GM04503 (cell line): Measurements from ENCODE around the gene SEMA5A.
"Not testable (repeated sequence)": the region's sequence is repeated elsewhere in the genome, so short reads cannot be mapped to it uniquely, and the experiment has no call there.

ENCODE experiments used
- DNase-seq: peaks from one replicate; pipeline ENCODE4 v3.0.0-alpha.2; 2012; ENCODE audit warnings: low read depth

The SEMA5A gene

DNA sequence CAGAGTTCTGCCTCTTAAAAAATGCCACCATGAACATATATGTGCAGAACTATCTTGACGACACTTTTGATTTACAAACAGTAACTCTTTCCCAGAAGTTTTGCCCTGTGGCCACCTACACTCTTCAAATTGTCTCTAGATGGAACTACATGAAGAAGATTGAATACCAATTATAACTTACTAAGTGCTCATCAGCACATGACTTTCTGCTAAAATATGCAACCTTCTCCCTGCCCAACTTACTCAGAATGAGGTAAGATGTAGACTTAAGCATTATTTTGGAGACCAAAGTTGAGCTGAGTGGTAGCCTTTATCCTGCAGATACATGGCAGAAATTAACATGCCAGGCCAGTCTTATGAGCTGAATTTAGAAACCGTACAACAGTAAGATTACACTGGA, 105.4 kb downstream of the SEMA5A start:
- DNase-seq = no peak

DNA sequence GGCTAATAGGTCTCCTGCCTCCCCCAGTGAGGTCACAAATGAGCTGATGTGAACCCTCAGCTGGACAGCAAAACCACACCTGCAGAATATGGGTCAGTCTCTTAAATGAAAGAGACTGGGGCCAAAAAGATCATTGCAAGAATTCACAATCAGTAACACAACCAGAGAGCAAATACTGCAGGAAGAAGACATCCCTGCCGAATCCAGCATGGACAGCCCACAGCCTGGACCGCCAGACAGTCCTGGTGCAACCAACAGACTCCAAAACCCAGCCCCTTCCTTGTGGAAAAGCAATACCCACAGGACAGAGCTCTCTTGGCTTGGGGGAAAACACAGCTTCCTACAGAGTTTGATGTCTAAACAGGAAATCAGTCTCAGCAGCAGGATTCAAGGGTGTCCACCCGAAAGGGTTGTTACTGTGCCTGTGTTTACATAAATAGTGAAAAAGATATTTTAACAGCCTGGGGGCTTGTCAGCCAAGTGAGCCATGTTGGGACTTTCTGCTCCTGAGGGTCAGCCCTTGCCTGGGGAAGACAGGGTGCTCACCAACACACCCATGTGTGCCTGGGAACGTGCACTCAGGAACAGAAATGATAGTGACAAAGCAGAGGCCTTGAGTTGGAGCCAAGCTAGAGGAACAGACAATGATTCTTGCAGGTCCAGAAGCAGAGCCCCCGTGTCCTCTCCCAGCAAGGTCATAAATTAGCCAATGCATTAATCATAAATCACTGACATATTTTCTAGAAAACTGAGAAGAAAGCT, 106.2 kb downstream of the SEMA5A start:
- no peak for DNase-seq

DNA sequence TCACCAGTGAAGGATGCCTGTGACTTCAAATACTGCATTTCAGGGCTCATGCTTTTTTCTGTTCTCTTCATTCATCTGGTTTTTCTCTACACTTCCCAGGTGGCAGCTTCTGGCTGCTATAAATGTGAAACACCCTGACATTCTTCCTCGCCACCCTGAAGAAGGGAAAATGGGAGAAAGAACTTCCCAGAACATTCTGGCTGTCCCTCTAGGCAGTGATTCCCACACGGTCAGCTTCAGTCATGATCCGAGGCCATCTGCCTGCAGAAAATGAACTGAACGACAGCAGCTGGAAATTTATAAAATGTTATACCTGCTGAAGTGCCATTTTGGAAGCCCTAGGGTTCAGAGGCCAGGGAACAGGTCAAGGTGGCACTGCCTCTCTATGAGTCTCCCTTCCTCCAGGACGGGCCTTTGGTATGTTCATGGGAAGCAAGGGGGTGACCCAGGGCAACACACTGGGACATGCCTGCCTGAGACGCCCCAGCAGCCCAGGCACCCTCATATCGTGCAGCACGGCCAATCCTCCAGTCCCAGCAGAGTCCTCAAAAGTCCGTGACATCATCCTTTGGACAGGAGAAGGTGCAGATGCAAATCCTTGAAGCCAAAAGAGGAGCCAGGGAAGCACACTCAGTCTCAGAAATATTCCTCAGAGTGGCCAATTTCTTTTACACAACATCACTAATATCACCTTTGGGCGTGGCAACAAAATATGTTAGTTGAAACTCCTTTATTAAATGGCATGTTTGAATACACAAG, 107.1 kb downstream of the SEMA5A start:
- no peak for DNase-seq

DNA sequence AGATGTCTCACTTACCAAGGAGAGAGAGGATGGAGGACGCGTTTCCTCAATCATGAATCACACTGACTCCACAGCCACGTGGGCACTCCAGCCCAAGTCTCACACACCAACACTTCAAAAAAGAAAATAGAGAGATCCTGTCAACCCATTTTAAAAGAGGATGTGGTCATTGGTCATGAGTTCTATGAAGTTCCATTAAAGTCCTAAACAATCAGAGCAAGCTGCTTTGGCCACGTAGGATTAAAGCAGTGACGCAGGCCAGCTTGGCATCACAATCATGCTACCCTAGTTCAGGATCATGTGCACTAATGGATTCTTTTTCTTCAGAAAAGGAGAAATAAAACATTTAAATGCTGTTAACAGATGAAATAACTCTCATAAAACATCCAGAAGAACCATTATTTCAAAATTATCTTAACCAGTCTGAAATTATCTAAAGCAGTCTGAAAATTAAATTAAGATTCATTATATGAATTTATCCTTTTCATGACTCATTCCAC, 108.1 kb downstream of the SEMA5A start:
- DNase-seq = no peak

DNA sequence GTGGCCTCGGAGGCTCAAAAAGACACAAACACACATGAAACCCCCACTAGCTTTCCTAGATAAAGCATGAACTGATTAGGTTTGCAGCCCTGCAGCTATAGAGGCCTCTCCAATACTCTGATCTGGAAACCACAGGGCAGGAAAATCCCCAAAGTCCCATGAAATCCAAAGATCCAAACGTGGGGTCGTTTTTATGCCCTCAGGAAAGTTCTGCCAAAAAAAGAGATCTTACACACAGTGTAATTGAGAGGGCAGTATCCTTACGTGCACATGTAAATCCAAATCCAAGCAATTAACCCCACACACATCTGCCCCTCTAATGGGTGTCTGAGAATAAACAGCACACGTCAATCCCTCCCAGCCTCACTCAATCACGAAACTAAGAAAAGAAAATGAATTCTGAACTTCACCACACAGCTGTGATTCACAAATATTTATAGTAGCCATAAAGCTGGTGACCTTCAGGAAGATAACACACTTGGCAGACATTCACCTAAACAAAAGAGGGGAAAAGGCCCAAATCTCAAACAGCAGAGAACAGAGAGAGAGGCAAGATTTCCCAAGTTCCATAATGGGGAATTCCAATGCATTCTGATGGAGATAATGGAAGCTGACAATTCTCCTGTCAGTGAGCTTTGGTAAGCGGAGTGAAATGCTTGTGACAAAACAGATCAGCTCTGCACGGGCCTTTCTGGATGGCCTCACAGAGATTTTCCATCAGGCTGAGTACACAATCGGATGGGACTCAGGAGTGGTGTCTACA, 114.2 kb downstream of the SEMA5A start:
- no peak for DNase-seq

DNA sequence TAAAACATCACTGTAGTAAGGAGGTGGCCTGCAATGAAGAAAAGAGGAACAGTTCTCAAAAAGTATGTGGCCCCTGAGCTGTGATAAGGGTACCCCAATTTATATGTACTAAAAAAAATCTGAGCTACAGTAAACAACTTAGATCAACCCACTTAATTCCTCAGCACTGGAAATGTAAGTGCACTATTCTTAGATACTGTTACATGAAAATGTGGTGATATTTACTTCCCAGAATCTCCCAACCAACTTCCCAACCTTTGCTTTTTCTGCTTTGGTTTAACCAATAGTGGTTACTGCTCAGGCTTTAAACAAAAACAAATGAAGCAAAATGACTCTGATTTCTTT, 114.8 kb downstream of the SEMA5A start:
- no peak for DNase-seq

DNA sequence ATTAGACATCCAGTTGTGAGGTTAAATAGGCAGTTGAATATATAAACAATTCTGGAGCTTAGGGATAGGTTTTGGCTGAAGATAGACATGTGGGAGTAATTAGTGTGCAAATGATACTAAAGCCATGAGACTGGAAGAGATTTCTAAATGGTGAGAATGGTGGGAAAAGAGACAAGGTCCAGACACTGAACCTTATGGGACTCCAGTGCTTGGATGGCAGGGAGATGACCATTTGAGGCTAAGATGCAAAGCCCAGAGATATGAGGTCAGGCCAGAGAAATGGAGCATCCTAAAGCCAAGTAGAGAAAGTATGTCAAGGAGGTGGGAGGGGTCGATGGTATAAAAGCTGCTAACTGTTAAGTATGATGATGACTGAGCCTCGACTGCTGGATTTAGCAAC, 115.6 kb downstream of the SEMA5A start:
- DNase-seq = no peak

DNA sequence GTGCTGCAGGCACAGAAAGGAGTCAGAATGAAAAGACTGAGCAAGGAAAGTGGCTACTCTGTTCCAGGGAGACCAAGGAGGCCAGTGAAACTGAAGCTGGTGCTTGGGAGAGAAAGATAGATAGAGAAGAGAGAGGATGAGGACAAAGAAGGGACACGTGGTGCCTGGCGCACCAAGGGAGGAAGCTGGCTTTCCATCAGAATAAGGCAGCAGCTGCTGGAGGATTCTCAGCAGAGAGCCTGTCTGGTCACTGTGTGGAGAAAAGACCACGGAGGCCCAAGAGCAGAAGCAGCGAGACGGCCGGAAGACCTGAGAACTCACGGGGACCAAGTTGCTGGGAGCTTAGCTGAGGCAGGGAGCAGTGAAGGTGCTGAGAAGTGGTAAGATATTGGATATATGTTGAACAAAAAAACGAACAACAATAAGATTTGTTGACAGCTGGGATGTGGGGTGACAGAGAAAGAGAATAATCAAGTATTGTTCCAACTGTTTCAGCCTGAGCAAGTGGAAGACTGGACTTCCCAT, 116.1 kb downstream of the SEMA5A start:
- no peak for DNase-seq

DNA sequence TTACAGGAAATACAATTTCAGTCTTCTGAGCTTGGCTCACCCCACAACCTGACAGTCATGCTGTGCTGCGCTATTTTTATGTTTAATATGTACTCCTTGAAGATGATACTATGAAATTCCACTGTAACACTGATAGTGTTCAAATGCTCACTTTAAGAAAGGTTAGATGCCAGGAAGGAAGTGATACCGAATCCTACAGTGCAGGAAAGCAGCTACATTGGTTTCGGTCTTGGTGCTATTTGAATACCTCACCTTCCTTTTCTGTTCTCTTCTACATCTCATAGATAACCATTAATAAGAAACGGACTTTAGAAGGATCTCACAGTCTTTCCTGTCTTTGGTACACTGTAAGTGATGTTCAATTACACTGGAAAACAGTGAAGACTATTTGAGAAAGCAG, 117.6 kb downstream of the SEMA5A start:
- DNase-seq = no peak

DNA sequence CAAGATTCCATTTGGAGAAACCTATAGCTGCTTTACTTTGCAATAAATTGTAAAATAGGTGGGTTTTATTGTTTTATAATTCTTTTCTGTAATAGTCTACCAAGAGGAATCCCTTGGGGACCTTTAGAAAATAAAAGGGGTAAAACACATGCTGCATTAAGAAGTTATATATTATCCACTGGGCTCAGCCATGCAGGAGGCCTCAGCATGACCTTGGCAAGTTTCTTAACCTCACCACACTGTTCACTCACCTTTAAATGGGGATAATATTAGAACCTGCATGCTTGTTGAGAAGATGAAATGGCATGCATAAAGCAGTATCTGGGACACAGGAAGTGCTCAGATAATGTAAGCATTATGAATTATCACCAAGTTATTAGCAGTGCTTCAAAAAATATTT, 120.2 kb downstream of the SEMA5A start:
- no peak for DNase-seq

DNA sequence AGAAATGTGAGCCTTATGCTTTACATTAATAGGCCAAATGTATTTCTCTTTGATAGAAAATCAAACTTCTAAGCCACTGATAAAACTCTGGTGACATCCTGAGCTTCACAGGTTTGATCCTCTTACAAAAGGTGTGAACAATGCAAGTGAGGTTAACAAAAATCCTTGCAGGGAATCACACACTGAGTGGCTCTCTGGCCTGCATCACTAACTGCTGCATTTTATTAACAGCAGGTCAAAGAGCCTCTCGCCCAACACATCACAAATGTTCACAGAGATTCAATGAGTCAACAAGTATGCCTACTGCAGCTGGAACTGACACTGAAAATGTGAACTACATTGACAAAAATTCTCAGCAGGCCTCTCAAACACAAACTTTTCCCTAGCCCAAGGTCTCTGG, 122.3 kb downstream of the SEMA5A start:
- DNase-seq = no peak

DNA sequence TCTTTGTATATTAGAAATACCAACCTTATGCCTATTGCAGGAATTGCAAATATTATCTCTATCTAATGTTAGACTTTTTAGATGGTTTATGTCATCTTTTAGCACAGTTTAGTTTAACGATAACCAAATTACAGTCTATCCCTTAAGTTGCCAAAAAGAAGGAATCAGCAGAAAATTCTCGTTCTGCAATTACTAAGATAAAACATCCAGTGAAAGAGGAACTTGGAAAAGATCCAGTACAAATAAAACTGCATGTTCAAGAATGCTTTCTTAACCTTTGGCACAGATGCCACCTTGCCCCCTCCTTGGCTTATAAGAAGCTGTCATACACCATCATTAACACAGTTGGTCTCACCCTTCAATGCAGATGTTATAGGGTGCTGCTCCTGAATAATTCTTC, 124.0 kb downstream of the SEMA5A start:
- DNase-seq = no peak

DNA sequence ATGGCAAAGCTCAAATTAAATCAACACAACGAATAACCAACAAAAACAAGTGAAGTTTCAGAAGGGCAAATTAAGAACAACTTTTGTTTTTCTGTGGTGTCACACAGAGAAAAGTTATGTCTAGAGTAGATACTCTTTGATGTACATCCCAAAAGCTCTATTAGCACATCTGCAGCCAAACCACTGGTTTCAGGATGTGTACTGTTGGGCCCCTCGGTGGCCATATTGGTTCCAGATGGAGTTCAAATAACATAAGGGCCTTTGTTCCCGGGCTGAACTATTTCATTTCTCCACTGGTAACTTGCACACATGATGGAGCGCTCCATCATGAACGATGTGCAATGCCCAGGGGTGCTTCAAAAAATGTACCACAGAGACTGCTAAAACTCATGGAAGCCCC, 126.1 kb downstream of the SEMA5A start:
- DNase-seq = no peak

DNA sequence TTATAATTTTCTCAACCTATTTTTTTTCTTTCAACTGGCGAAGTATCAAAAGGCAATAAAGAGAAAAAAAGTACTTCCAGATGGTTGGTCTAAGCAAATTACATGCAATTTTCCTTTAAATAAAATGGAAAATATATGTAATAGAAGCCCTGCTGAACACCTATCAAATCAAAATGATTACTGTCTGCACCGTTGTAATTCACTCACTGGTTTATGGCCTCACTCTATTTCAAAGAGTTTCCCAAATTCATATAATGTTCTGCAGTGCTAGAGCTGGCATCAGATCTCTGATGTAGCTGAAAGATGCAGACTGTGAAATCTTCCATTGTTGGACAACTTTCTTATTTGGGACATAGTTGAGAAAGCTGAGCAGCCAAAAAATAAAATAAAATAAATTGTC, 130.3 kb downstream of the SEMA5A start:
- no peak for DNase-seq

DNA sequence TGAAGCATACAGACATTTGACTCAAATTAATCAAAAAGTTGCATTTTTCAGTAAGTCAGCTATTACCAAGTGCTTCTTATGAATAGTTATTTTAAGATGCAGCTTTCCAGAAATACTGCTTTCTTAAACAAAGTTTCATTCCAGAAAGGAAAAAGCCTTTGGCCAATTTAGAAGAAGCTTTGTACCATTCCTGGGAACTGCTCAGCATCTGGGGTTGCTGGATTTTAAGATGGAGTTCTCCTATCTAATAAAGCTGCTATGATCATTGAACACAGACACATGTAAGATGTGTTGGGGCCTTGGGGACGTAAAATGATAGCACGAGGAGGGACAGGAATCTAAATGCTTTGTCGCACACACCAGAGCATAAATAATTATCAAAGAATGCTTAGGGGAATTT, 130.8 kb downstream of the SEMA5A start:
- DNase-seq = no peak

DNA sequence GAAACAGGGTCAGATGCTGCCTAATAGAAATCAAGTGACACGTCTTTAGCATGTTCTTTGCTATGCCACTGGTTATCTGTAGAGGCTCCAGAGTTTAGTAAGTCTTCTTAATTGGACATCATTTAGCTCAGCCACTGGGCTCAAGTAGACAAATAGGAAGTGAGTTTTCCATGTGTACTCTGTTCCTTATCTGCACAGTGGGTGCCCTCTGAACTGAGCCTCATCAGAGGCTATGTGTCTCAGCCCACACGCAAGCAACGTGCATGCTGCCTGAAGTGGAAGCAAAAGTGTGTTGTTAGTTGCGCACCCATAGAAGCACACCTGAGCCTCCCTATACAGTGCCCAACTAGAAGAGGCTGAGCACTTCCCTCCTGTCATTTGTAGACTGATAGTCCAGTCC, 134.7 kb downstream of the SEMA5A start:
- DNase-seq = no peak

DNA sequence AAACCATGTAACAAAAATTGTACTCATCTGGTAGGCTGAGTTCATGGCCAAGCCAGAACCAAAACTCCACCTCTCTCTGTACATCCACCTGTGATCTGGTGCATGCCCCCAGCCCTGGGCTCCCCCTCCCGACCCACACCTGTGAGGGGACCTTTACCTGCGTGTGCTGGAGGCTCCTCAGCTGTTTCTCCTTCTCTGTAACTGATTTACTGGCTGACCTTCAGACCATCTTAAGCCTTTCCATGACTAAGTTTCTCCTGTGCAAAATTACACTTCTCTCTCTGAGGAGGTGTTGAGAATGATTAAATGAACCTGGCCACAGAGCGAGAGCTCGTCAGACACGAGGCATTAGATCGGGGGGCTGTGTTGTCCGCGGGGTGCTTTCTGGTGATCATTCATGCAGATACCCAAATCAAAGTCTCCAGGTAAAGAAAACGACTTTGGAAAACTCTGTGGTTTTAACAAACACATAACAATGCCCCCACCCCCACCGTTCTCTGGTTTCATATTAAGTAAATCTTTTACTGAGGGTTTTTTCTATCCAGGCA, 136.4 kb downstream of the SEMA5A start:
- no peak for DNase-seq

DNA sequence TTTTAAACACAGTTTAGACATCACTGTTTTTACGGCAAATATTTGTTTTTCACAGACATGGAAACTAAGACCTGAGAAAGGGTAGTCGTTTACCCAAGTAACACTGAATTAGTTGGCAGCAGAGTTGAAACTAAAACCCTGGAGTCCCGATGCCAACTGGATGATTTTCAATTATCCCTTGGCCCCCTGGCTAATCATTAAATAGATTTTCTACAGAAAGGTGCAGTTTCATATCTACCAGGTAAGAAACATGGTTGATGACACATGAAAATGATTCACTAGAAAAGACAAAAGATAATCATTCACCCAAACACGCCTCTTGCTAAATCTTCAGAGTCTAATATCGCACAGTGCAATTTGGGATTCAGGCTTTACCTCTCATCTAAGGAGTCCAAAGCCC, 136.9 kb downstream of the SEMA5A start:
- DNase-seq = no peak

DNA sequence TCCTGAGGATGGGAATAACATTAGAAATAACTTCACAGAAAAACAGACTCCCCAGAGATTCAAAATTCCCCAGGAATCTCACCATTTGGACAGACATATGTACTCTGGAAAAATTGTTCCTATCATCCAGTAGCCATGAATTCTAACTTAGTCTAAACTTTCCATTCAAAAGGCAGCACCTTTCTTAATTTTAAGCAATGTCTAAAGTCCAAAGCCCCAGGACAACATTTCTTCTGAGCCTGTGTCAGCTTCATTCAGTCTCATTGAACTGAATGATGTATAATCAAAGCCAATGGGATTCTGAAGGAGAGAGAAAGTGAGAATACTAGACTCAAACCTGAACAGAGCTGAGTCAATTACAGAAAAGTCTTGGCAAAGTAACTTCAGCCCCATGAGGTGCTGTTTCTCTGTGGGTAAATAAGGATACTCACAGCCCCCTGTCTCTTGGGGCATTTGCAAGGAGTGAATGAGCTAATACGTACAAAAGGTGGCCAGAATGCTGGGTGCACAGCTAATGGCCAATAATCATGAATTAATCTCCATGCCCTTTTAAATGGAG, 140.6 kb downstream of the SEMA5A start:
- no peak for DNase-seq

DNA sequence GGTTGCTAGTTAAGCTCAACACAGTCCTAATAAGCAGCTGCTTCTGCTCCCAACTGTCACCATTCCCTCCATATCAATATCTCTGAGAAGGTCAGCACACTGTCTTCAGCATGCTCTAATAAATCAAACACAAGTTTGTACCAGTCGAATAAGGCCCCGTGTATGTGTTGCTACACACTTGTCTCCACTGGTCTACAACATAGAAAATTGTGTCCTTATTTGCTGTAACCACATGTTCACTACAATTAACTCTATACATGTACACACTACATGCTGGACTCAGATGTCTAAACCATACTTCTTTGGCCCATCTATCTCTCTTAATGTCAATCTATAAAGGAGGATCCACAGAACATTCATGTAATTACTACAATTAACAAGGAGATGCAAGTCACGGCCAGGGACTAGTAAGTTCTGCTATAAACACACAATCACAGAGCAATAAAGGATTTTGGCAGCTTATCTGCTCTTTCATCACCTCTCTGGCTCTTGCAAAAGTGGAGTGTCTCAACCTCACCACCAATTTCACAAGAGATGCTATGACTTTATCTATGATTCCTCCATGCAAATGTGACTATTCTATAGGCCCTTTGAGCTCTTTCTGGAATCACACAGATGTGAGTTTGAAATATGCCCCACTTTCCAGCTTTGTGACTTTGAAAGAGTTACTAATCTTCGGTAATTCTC, 143.9 kb downstream of the SEMA5A start:
- peak; percentile 37 for DNase-seq

DNA sequence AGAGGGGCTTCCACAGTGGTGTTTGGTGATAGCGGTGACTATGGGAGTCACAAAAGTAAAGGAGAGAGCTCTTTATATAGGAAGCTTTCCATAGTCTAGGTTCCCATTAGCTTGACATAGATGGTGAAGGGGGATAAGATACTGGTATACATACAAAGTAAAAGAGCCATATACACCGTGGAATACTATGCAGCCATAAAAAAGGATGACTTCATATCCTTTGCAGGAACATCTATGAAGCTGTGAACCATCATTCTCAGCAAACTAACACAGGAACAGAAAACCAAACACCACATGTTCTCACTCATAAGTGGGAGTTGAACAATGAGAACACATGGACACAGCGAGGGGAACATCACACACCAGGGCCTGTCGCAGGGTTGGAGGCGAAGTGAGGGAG, 146.1 kb downstream of the SEMA5A start:
- not testable (repeated sequence) for DNase-seq
